Astrocyte (in vitro differentiated cells and primary cell): ENCODE results near the gene JMJD6. TPM values are rescaled to one million over a fixed set of nuclear protein-coding genes. Genes with fewer than 3 reads are reported as not detected.

Experiments
- DNase-seq: peaks from one replicate; pipeline ENCODE4 v3.0.0-alpha.2; 2010; ENCODE audit warnings: low read depth
- FAIRE-seq: peaks from 2 replicates; lab custom pipeline; 2011; peaks lifted over from hg19 to GRCh38; lab: Jason Lieb, UNC
- H2AFZ ChIP-seq: 2 replicates; pipeline ENCODE4 v1.6.0; 2012; ENCODE audit warnings: low read depth, low read length, inconsistent platforms
- H3K27ac ChIP-seq: 2 replicates; pipeline ENCODE4 v1.5.1; 2011; ENCODE audit warnings: low read depth, low read length, inconsistent platforms
- H3K27me3 ChIP-seq: 2 replicates; pipeline ENCODE4 v1.6.0; 2011; ENCODE audit warnings: low read length, inconsistent platforms; ENCODE audit not compliant: insufficient read depth
- H3K36me3 ChIP-seq: 2 replicates; pipeline ENCODE4 v1.5.1; 2011; ENCODE audit warnings: low read length, inconsistent platforms; ENCODE audit not compliant: insufficient read depth
- H3K4me1 ChIP-seq: 2 replicates; pipeline ENCODE4 v1.5.1; 2011; ENCODE audit warnings: low read length, inconsistent platforms; ENCODE audit not compliant: insufficient read depth
- H3K4me2 ChIP-seq: 2 replicates; pipeline ENCODE4 v1.6.0; 2012; ENCODE audit warnings: low read length, inconsistent platforms
- H3K4me3 ChIP-seq: 2 replicates; pipeline ENCODE4 v1.5.1; 2011; ENCODE audit warnings: low read depth, mild to moderate bottlenecking, low read length, inconsistent platforms; ENCODE audit not compliant: insufficient read depth
- H3K79me2 ChIP-seq: 2 replicates; pipeline ENCODE4 v1.6.0; 2012; ENCODE audit warnings: mild to moderate bottlenecking, low read length, inconsistent platforms; ENCODE audit not compliant: insufficient read depth
- H3K9ac ChIP-seq: 2 replicates; pipeline ENCODE4 v1.6.0; 2012; ENCODE audit warnings: mild to moderate bottlenecking, low read length, inconsistent platforms
- H3K9me3 ChIP-seq: 2 replicates; pipeline ENCODE4 v1.5.1; 2012; ENCODE audit warnings: low read depth, mild to moderate bottlenecking, low read length, inconsistent platforms; ENCODE audit not compliant: insufficient read depth
- H4K20me1 ChIP-seq: 2 replicates; pipeline ENCODE4 v1.6.0; 2012; ENCODE audit warnings: low read length, inconsistent platforms; ENCODE audit not compliant: insufficient read depth
- H3K27ac Mint-ChIP-seq: one replicate; pipeline ENCODE4 v1.8.0; 2021; ENCODE audit warnings: mild to moderate bottlenecking, mixed read lengths; ENCODE audit not compliant: unreplicated experiment
- H3K27me3 Mint-ChIP-seq: one replicate; pipeline ENCODE4 v1.8.0; 2021; ENCODE audit warnings: low read depth, mixed read lengths; ENCODE audit not compliant: unreplicated experiment
- H3K36me3 Mint-ChIP-seq: one replicate; pipeline ENCODE4 v1.8.0; 2021; ENCODE audit warnings: low read depth, mixed read lengths; ENCODE audit not compliant: unreplicated experiment
- H3K4me1 Mint-ChIP-seq: one replicate; pipeline ENCODE4 v1.8.0; 2021; ENCODE audit warnings: low read depth, mixed read lengths; ENCODE audit not compliant: unreplicated experiment
- H3K4me3 Mint-ChIP-seq: one replicate; pipeline ENCODE4 v1.8.0; 2021; ENCODE audit warnings: mild to moderate bottlenecking, moderate library complexity, mixed read lengths; ENCODE audit not compliant: unreplicated experiment
- H3K9me3 Mint-ChIP-seq: one replicate; pipeline ENCODE4 v1.8.0; 2021; ENCODE audit warnings: mild to moderate bottlenecking, mixed read lengths; ENCODE audit not compliant: unreplicated experiment
- CTCF ChIP-seq: IDR thresholded peaks from 2 replicates; pipeline ENCODE4 v1.5.1; 2011; ENCODE audit warnings: low read depth, mild to moderate bottlenecking, inconsistent platforms, low read length, moderate library complexity; ENCODE audit not compliant: insufficient read depth
- EZH2 ChIP-seq: IDR thresholded peaks from 2 replicates; pipeline ENCODE4 v1.6.1; 2012; ENCODE audit warnings: mild to moderate bottlenecking, low read length, inconsistent platforms; ENCODE audit not compliant: insufficient read depth
- total RNA-seq: library from RNA; stranded (reverse); gene quantifications from 2 replicates; pipeline ENCODE4 v1.2.1, GENCODE V29; 2021

Gene JMJD6
- total RNA-seq, 1 donor from 2014 or later = 45.5 TPM

DNA sequence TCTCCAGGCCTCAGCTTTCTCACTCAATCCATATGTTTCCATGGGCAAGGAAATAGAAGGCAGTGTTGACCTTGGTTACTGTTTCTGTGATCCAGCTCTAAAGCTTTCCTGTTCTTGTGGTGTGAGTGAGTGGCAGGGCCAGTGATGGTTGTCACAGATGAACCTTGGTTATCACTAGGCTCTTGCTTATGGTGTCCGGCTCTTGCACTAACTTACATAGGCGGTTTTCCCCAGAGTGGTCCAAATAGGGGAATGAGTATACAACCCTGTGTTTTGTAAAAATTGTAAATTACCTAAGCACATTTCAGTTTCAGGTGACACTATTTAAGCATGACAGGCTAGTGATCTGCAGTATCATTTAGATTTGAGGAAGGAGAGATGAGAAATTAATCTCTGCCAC is 18.3 kb upstream of the JMJD6 start:
- no peak overlapping the region for H3K4me3 Mint-ChIP-seq
- H3K4me1 ChIP-seq = no peaks in the 10 kb centered on the region
- H3K36me3 Mint-ChIP-seq = peaks cover 34% of the 10 kb centered on the region
- H3K4me1 Mint-ChIP-seq = no peaks in the 10 kb centered on the region
- peaks cover 7% of the 10 kb centered on the region for H3K9me3 Mint-ChIP-seq
- H2AFZ ChIP-seq = no peak overlapping the region
- no peak for DNase-seq
- no peak overlapping the region for H3K27ac Mint-ChIP-seq
- H3K4me2 ChIP-seq = no peak overlapping the region
- H3K4me3 ChIP-seq = no peak overlapping the region
- FAIRE-seq = no peak
- H3K27me3 ChIP-seq = no peaks in the 10 kb centered on the region
- H3K9ac ChIP-seq = no peak overlapping the region
- no peak overlapping the region for H3K27ac ChIP-seq
- H3K36me3 ChIP-seq = peaks cover 12% of the 10 kb centered on the region
- TF ChIP-seq EZH2 = no peak
- TF ChIP-seq CTCF = no peak
- H3K9me3 ChIP-seq = no peaks in the 10 kb centered on the region
- peaks cover 5% of the 10 kb centered on the region for H3K79me2 ChIP-seq
- H4K20me1 ChIP-seq = no peaks in the 10 kb centered on the region
- no peaks in the 10 kb centered on the region for H3K27me3 Mint-ChIP-seq

- H3K9ac ChIP-seq = no peak overlapping the region
- no peak for FAIRE-seq
- H3K4me1 Mint-ChIP-seq = peaks cover 5% of the 10 kb centered on the region
Measured at GRCh38 chr17:76742958-76743357, 16.6 kb upstream of the JMJD6 start.

More at GRCh38 chr17:76742958-76743357, 16.6 kb upstream of the JMJD6 start:
- Histone ChIP-seq H3K4me2 (no peak overlapping the region), H3K9me3 (no peaks in the 10 kb centered on the region), H3K79me2 (peaks cover 21% of the 10 kb centered on the region), H2AFZ (no peak overlapping the region), H3K27ac (no peak overlapping the region), H3K4me1 (peaks cover 7% of the 10 kb centered on the region), H3K36me3 (peaks cover 12% of the 10 kb centered on the region), H4K20me1 (no peaks in the 10 kb centered on the region), H3K4me3 (no peak overlapping the region), H3K27me3 (no peaks in the 10 kb centered on the region)
- DNase-seq = no peak
- H3K27ac Mint-ChIP-seq = no peak overlapping the region
- H3K9me3 Mint-ChIP-seq = peaks cover 7% of the 10 kb centered on the region
- H3K36me3 Mint-ChIP-seq = peaks cover 29% of the 10 kb centered on the region
- no peak overlapping the region for H3K4me3 Mint-ChIP-seq
- H3K27me3 Mint-ChIP-seq = no peaks in the 10 kb centered on the region
- TF ChIP-seq CTCF (no peak), EZH2 (no peak)
